PFSK-1 (cell line): Measurements from ENCODE around the gene RBMS3.

Source experiments
- POLR2AphosphoS5 ChIP-seq: IDR thresholded peaks from 2 replicates; pipeline ENCODE4 v1.6.1; 2012; ENCODE audit warnings: low read depth, mild to moderate bottlenecking, control low read depth, low read length, moderate library complexity
- TAF1 ChIP-seq: IDR thresholded peaks from 2 replicates; pipeline ENCODE4 v1.6.1; 2012; ENCODE audit warnings: low read length, control low read depth, borderline replicate concordance; ENCODE audit not compliant: insufficient read depth

DNA sequence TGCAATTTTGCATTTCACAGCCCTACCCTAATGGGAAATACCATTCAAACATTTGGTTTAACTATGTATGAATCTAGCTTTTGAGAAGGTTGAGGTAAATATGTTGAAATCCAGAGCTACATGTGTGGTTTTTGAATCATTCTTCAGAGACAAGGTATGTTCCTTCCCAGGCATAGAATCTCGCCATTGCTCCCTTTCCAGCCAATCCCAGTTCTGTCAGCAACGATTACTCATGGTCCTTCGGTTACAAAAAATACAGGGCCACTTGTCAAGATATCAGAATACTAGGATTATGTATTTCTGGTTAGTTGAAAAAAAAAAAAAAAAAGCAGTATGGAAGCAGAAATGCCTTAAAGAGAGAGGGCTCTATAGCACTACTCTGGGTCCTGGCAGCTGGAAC, 182.4 kb downstream of the RBMS3 start:
- TF ChIP-seq TAF1 (no peak), POLR2AphosphoS5 (no peak)
